Vagina (tissue), 2 donors: Measurements from ENCODE around the gene ZNF417. TPM values are rescaled to one million over a fixed set of nuclear protein-coding genes. Genes with fewer than 3 reads are reported as not detected.
A peak's percentile ranks its signal among the peaks of the same experiment; 100 is the strongest.
"Not testable (repeated sequence)": the region's sequence is repeated elsewhere in the genome, so short reads cannot be mapped to it uniquely, and the experiment has no call there.

Experiments
- DNase-seq, 2 donors: peaks; one replicate each; pipeline ENCODE4 v3.0.0-alpha.2; 2017; ENCODE audit errors: extremely low spot score in 2 of 2
- H3K27ac ChIP-seq: fragments of 200-600 bp; sonication (generic); one replicate; pipeline ENCODE4 v1.5.1; 2019
- H3K27me3 ChIP-seq: fragments of 200-600 bp; sonication (generic); one replicate; pipeline ENCODE4 v1.5.1; 2019
- H3K36me3 ChIP-seq, 2 donors: fragments of 200-600 bp; sonication (generic); one replicate each; pipeline ENCODE4 v1.5.1; 2017 to 2019
- H3K4me1 ChIP-seq: fragments of 200-600 bp; sonication (generic); one replicate; pipeline ENCODE4 v1.5.1; 2019
- H3K4me3 ChIP-seq, 2 donors: fragments of 200-600 bp; sonication (generic); 1 replicate in 1 of 2; 2 replicates in 1 of 2; pipeline ENCODE4 v1.5.1; 2016 to 2019
- H3K9me3 ChIP-seq: fragments of 200-600 bp; sonication (generic); one replicate; pipeline ENCODE4 v1.5.1; 2019
- POLR2A ChIP-seq, 2 donors: fragments of 450-650 bp; IDR thresholded peaks; one replicate each; pipeline ENCODE4 v1.6.1; 2017; ENCODE audit warnings: antibody characterized with exemption in 2 of 2, mild to moderate bottlenecking in 2 of 2, moderate library complexity in 2 of 2
- POLR2AphosphoS5 ChIP-seq, 2 donors: sonication (generic); formaldehyde crosslinking; IDR thresholded peaks; one replicate each; pipeline ENCODE4 v1.9.0; 2017; ENCODE audit warnings: antibody characterized with exemption in 2 of 2, mild to moderate bottlenecking in 2 of 2, low read depth in 1 of 2; ENCODE audit not compliant: insufficient read depth in 1 of 2
- intact Hi-C: fragments of 100-400 bp; cut with DNase I; formaldehyde crosslinking; loops from one replicate; pipeline ENCODE4 v1.15.1; 2023
- total RNA-seq: library from RNA; depleted of rRNA; stranded (reverse); fragments of >200 nt; gene quantifications from one replicate; pipeline ENCODE4 v1.2.3, GENCODE V29; 2016
- TF ChIP-seq, protein P1 (sequence below), 3 experiments: fragments of 450-650 bp in 2 of 3; fragments of 200-600 bp in 1 of 3; sonication (generic) in 1 of 3; IDR thresholded peaks; one replicate each; pipeline ENCODE4 v1.5.1; 2017 to 2019; ENCODE audit warnings: antibody characterized with exemption in 3 of 3, mild to moderate bottlenecking in 2 of 3, moderate library complexity in 2 of 3

ZNF417 gene
- 7.9 TPM for total RNA-seq

DNA sequence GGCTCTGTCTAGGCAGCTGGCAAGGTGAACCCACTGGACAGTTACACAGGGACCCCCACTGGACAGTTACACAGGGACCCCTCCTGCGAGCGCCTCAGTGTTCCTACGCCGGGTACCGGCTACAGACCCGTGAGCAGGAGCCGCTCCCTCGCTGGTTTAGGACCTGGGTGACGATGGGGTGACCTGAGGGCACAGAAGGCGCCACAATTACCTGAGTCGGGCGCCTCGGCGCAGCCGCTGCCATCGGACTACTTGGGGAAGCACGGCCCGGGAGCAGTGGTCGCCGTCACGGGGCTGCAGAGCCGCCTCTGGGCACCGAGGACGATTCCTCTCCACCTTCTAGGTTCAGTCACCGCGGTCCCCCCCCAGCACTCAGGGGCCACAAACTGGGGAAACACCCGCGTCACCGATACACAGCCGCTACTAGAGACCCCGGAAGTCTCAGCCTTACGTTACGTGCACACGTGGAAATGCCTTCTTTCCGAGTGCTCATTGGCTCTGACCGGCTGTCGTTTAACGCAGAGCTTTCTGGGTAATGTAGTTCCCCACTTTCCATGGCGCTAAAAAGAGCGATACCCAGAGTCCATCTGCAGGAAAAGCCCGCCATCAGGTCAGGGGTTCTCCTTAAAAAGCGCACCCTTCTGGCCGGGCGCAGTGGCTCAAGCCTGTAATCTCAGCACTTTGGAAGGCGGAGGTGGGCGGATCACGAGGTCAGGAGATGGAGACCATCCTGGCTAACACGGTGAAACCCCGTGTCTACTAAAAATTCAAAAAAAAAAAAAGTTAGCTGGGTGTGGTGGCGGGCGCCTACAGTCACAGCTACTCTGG lies at the start of gene ZNF417:
Gene ZNF417 (minus strand): TSS at position 425 of the 828 bp plus-strand sequence. CDS start 181 bp downstream, at position 244.
- H3K27ac ChIP-seq = peak within 1 kb of the TSS; percentile 54
- H3K4me1 ChIP-seq = peaks cover 14% of the 10 kb centered on the region
- peaks cover 0 to 47% of the 10 kb centered on the region in 2 donors for H3K36me3 ChIP-seq
- intact Hi-C loops, H3K27me3 ChIP-seq: not testable (repeated sequence)
- peak; percentile 65 to 94 for TF ChIP-seq POLR2AphosphoS5 (IDR thresholded peaks at IDR 0.05; ENCODE audit: insufficient read depth in 1 of 2, low read depth in 1 of 2)
- TF ChIP-seq POLR2A (IDR thresholded peaks at IDR 0.05) = peak in 1 of 2 donors; percentile 22
- DNase-seq = peak in 1 of 2 donors; percentile 87
- peaks cover 12% of the 10 kb centered on the region for H3K9me3 ChIP-seq
- peak within 1 kb of the TSS; percentile 90 to 99 for H3K4me3 ChIP-seq

DNA sequence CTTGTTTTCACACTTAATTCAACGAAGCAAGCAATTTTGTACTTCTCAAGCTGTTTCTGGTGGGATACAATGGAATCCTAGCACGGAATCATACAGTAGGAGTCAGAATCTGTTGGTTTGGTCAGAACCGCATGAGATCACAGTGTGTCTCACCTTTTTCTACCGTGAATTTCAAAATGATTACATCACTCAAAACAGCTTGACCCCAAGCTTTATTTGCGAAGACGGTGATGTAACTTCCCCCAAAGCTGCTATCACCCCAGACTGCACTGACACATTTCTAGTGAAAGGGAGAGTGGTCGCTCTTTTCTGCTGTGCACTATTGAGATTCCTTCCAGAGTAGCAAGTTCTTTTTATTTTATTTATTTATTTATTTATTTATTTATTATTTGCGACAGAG lies 48.4 kb upstream of the ZNF417 start:
- Histone ChIP-seq H3K4me1 (no peaks in the 10 kb centered on the region), H3K9me3 (peaks cover 29% of the 10 kb centered on the region), H3K36me3 (peaks cover 0 to 17% of the 10 kb centered on the region in 2 donors), H3K27me3 (no peaks in the 10 kb centered on the region), H3K4me3 (no peak overlapping the region), H3K27ac (no peak overlapping the region)
- TF ChIP-seq POLR2AphosphoS5 (IDR thresholded peaks at IDR 0.05; ENCODE audit: insufficient read depth in 1 of 2, low read depth in 1 of 2) (no peak), POLR2A (IDR thresholded peaks at IDR 0.05) (no peak)
- TF ChIP-seq, protein P1, sequence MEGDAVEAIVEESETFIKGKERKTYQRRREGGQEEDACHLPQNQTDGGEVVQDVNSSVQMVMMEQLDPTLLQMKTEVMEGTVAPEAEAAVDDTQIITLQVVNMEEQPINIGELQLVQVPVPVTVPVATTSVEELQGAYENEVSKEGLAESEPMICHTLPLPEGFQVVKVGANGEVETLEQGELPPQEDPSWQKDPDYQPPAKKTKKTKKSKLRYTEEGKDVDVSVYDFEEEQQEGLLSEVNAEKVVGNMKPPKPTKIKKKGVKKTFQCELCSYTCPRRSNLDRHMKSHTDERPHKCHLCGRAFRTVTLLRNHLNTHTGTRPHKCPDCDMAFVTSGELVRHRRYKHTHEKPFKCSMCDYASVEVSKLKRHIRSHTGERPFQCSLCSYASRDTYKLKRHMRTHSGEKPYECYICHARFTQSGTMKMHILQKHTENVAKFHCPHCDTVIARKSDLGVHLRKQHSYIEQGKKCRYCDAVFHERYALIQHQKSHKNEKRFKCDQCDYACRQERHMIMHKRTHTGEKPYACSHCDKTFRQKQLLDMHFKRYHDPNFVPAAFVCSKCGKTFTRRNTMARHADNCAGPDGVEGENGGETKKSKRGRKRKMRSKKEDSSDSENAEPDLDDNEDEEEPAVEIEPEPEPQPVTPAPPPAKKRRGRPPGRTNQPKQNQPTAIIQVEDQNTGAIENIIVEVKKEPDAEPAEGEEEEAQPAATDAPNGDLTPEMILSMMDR (IDR thresholded peaks at IDR 0.05) = no peak
- intact Hi-C loops = no loop called here
- no peak for DNase-seq

DNA sequence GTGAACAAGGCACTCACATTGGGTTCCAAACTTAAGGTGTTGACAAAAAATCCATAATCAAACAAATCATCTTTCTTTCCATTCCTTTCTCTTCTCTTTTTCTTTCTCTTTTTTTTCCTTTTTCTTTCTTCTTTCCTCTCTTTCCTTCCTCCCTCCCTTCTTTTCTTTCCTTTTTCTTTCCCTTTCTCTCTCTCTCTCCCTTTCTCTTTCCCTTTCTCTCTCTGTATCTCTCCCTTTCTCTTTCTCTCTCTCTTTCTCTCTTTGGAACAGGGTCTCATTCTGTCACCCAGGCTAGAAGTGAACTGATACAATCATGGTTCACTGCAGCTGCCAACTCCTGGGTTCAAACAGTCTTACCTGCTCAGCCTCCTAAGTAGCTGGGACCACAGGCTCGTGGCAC lies 45.4 kb upstream of the ZNF417 start:
- TF ChIP-seq POLR2AphosphoS5 (IDR thresholded peaks at IDR 0.05; ENCODE audit: insufficient read depth in 1 of 2, low read depth in 1 of 2) = no peak
- TF ChIP-seq, protein P1 (IDR thresholded peaks at IDR 0.05) = no peak
- no peak for TF ChIP-seq POLR2A (IDR thresholded peaks at IDR 0.05)
- intact Hi-C loops = no loop called here
- no peaks in the 10 kb centered on the region for H3K4me1 ChIP-seq
- H3K4me3 ChIP-seq = no peak overlapping the region
- H3K27me3 ChIP-seq = no peaks in the 10 kb centered on the region
- H3K36me3 ChIP-seq = peaks cover 0 to 6% of the 10 kb centered on the region in 2 donors
- DNase-seq = no peak
- peaks cover 17% of the 10 kb centered on the region for H3K9me3 ChIP-seq
- H3K27ac ChIP-seq = no peak overlapping the region

GRCh38 chr19:57954996-57955395 lies 38.6 kb upstream of the ZNF417 start:
- DNase-seq = no peak
- no peaks in the 10 kb centered on the region for H3K9me3 ChIP-seq

DNA sequence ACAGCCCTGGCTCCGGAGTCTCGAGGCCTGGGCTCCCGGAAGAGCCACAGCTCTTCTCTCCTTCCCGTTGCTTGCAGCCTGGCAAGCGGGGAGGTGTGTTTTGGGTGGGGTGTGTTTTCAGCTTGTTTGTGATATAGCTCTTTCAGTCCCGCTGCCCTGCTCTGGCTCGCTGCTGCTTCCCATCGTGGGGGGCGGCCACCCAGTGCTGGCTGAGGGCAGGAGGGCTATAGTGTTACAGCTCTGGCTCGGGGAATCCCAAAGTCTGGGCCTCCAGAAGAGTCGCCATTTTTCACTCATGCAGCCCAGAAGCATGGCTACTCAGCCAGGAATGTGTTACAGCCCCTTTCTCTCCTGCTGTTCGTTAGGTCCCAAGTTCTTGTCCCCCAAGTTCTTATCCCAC lies 33.3 kb upstream of the ZNF417 start:
- no peaks in the 10 kb centered on the region for H3K9me3 ChIP-seq
- no peak overlapping the region for H3K4me3 ChIP-seq
- intact Hi-C loops = no loop called here
- H3K4me1 ChIP-seq = peaks cover 17% of the 10 kb centered on the region
- TF ChIP-seq, protein P1 (IDR thresholded peaks at IDR 0.05) = no peak
- TF ChIP-seq POLR2AphosphoS5 (IDR thresholded peaks at IDR 0.05; ENCODE audit: insufficient read depth in 1 of 2, low read depth in 1 of 2) (no peak), POLR2A (IDR thresholded peaks at IDR 0.05) (no peak)
- DNase-seq = no peak
- no peaks in the 10 kb centered on the region for H3K36me3 ChIP-seq
- no peaks in the 10 kb centered on the region for H3K27me3 ChIP-seq
- H3K27ac ChIP-seq = no peak overlapping the region

More at GRCh38 chr19:57954996-57955395, 38.6 kb upstream of the ZNF417 start:
- Histone ChIP-seq H3K4me3 (no peak overlapping the region), H3K36me3 (no peaks in the 10 kb centered on the region), H3K27me3 (no peaks in the 10 kb centered on the region), H3K27ac (no peak overlapping the region), H3K4me1 (no peaks in the 10 kb centered on the region)
- TF ChIP-seq, protein P1 (IDR thresholded peaks at IDR 0.05) = no peak
- no peak for TF ChIP-seq POLR2AphosphoS5 (IDR thresholded peaks at IDR 0.05; ENCODE audit: insufficient read depth in 1 of 2, low read depth in 1 of 2)
- intact Hi-C loops = no loop called here
